Astrocyte of the cerebellum (primary cell): ENCODE results near the gene PCNX2.

Source experiments
- DNase-seq: peaks from one replicate; pipeline ENCODE4 v3.0.0-alpha.2; 2011; ENCODE audit warnings: low read depth
- H3K4me3 ChIP-seq: 2 replicates; pipeline ENCODE4 v1.5.1; 2011; ENCODE audit warnings: mild to moderate bottlenecking, low read depth, low read length, moderate library complexity
- CTCF ChIP-seq: IDR thresholded peaks from 2 replicates; pipeline ENCODE4 v1.5.1; 2012; ENCODE audit warnings: low read length, low read depth, moderate library complexity, mild to moderate bottlenecking; ENCODE audit errors: missing control alignments
- in situ Hi-C: cut with HindIII; loops from 2 replicates; pipeline ENCODE4 v1.10.0; 2017; ENCODE audit warnings: low sequenced_read_pairs

Gene PCNX2

DNA sequence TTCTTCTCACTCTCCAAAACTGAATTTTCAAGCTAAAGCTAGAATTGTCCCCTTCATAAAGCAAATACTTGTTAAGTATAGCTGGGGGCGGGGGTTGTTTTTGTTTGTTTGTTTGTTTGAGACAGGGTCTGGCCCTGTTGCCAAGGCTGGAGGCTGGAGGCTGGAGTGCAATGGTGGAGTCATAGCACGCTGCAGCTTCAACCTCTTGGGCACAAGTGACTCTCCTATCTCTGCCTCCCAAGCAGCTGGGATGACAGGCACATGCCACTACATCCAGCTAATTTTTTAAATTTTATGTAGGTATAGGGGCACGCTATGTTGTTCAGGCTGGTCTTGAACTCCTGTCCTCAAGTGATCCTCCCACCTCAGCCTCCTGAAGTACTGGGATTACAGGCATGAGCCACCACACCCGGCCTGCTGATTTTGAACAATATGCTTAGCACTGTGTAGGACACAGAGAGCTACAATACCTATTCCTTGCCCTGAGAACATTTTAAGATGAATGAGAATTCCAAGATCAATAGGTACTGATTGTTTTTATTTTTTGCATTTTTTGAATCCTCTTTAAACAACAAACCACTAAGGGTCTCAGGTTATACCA, 42.2 kb downstream of the PCNX2 start:
- no peak for TF ChIP-seq CTCF
- in situ Hi-C loops = no loop called here
- DNase-seq = no peak
- H3K4me3 ChIP-seq = no peak overlapping the region

DNA sequence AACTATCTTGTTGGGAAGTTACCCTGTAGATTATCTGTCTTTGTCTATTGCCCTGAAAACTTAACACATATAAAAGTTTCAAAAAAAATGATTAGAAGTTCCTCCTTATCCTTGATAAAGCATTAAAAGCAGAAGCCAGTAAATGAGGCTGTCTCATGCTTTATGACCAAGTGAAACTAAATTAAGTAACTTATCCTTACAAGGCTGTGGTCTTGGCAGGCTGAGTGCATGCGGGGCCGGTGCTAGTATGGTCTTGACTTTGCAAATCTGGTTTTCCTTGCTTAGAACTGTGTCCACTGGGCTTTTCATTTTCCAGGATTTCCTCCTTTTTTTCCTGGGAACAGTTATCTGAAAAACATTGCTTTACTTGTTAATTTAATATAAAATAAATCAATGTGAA, 43.1 kb downstream of the PCNX2 start:
- H3K4me3 ChIP-seq = no peak overlapping the region
- in situ Hi-C loops = no loop called here
- no peak for DNase-seq
- TF ChIP-seq CTCF = no peak

GRCh38 chr1:233251201-233251720, 44.3 kb downstream of the PCNX2 start:
- H3K4me3 ChIP-seq = no peak overlapping the region
- no peak for TF ChIP-seq CTCF
- in situ Hi-C loops = no loop called here
- DNase-seq = no peak

- no peak for DNase-seq
- TF ChIP-seq CTCF = no peak
- in situ Hi-C loops = no loop called here
- no peak overlapping the region for H3K4me3 ChIP-seq
Measured at GRCh38 chr1:233248014-233248413, 47.5 kb downstream of the PCNX2 start.

DNA sequence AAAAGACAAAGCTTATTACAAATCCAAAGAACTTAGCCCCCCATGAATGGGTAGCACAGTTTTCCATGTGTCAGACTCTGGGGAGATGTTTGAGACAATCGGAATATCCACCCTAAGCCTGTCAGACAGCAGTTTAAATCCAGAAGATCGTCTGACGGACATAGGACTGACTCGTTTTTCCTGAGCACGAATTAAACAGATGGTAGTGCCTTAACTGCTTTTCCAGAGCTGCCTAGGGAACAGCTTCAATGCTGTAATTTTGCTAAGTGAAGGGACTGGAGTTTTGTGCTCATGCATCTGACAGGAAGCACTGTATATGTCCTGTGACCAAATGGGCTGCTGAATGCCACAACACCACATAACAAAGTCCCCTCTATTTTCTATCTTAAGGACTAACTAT, 48.6 kb downstream of the PCNX2 start:
- in situ Hi-C loops = no loop called here
- no peak overlapping the region for H3K4me3 ChIP-seq
- TF ChIP-seq CTCF = no peak
- no peak for DNase-seq

- no peak overlapping the region for H3K4me3 ChIP-seq
- in situ Hi-C loops = no loop called here
- DNase-seq = peak; percentile 29
- TF ChIP-seq CTCF = no peak
Measured at GRCh38 chr1:233245191-233245765, 50.2 kb downstream of the PCNX2 start.
